T47D (cell line): ENCODE results near the gene ZNF217.
"Not testable (repeated sequence)": the region's sequence is repeated elsewhere in the genome, so short reads cannot be mapped to it uniquely, and the experiment has no call there.

Experiments used
- DNase-seq, 2 experiments: peaks; one replicate each; pipeline versions ENCODE4 v3.0.0 to v3.0.0-alpha.2; 2011 to 2012; ENCODE audit warnings: low read depth in 1 of 2, low spot score in 1 of 2
- JUND ChIP-seq: IDR thresholded peaks from 2 replicates; pipeline ENCODE4 v1.6.1; 2012; ENCODE audit warnings: low read depth
- in situ Hi-C: cut with HindIII; loops from 2 replicates; pipeline ENCODE4 v1.10.0; 2016; ENCODE audit warnings: low sequenced_read_pairs, low pct_unique_long_range_greater_than_20kb

Gene ZNF217

DNA sequence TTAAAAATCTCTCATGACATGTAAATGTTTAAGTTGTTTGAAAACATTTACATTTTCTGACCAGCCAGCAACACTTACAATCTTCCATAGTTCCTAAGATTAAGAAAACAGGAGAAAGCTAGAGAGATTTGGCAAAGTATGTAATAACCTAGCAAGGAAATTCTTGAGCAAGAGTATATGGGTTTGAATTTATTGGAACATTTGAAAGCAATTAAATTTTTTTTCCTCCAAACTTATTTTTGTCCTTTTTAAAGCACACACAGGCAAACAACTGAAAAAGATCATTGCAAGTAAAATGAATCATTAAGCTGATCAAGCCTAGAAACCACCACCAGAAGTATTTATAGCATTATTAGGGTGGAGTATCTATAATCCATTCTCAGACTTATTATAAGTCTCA lies 20.1 kb upstream of the ZNF217 start:
- DNase-seq: no peak
- TF ChIP-seq JUND: no peak
- in situ Hi-C loops: no loop called here

DNA sequence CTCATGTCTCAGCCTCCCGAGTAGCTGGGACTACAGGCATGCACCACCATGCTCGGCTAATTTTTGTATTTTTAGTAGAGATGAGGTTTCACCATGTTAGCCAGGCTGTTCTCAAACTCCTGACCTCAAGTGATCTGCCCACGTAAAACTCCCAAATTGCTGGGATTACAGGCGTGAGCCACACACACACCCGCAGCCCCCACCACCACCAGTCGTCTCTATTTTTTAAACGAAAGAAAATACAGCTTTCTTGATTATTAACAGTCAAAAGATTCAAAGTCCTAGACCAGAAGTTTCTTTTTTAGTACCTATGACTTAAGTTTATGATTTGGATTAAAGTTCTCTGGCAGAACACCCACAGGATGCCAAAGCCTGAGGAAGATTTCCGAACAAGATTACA lies 18.6 kb upstream of the ZNF217 start:
- DNase-seq, in situ Hi-C loops: not testable (repeated sequence)

DNA sequence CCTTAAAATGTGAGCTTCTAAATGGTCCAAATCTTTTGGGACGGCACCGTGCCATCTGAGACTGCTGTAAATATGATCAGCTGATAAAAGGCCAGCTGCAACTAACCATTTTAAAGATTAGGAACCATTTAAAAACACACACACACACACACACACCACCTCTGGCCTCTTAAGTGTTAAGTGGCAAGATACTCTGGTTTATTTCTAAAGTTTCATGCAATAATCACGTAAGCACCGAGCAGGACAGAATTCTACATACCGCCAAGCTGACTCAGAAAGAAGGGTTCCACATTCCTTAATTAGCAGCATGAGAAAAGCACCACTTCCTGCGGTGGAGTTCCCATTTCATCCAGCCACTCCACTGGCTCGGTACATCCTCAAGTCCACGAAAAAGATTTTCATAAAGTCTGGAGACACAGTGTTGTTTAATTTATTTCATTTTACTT lies 17.8 kb upstream of the ZNF217 start:
- in situ Hi-C loops: no loop called here
- no peak for DNase-seq
- TF ChIP-seq JUND: no peak

DNA sequence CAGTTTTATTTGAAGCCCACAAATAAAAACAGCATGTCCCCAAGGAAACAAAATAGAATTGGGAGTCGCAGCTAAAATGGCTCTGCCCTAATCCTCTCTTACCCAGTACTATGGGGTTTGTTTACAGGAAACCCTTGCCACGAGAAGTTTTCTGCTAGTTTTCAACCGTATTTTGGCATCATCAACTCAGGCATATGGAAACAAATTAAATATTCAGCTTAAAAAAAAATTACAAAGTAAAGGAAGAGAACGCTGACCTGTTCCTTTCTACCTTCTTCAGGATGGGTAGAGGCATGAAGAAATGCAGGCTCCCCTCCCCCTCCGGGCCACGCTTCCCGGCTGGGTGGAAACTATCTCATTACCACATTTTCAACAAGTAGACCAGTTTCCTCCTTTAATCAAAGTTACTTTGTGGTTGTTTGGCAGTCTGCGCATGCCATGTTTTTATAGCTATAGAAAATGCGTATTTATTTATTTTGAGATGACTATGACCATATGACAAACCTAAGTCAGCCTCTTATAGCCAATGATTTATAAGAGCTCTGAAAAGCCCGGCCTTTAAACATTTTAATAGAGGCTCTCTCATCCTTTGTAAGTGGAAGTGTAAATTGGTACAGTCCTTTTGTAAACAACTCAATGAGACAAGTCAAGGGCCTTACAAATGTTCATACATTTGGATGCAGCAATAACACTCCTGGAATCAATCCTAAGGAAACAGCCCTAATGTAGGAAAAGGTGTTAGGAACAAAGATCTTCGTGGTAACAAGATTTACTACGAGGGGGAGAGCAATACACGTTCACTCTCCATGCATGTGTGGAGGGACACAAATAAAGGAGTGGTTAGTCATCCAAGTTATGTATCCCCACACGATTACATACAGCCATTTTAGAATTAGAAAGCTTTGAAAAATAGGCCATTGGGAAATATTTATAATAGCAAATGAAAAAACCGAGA lies 16.1 kb upstream of the ZNF217 start:
- no peak for TF ChIP-seq JUND
- in situ Hi-C loops: no loop called here
- no peak for DNase-seq

DNA sequence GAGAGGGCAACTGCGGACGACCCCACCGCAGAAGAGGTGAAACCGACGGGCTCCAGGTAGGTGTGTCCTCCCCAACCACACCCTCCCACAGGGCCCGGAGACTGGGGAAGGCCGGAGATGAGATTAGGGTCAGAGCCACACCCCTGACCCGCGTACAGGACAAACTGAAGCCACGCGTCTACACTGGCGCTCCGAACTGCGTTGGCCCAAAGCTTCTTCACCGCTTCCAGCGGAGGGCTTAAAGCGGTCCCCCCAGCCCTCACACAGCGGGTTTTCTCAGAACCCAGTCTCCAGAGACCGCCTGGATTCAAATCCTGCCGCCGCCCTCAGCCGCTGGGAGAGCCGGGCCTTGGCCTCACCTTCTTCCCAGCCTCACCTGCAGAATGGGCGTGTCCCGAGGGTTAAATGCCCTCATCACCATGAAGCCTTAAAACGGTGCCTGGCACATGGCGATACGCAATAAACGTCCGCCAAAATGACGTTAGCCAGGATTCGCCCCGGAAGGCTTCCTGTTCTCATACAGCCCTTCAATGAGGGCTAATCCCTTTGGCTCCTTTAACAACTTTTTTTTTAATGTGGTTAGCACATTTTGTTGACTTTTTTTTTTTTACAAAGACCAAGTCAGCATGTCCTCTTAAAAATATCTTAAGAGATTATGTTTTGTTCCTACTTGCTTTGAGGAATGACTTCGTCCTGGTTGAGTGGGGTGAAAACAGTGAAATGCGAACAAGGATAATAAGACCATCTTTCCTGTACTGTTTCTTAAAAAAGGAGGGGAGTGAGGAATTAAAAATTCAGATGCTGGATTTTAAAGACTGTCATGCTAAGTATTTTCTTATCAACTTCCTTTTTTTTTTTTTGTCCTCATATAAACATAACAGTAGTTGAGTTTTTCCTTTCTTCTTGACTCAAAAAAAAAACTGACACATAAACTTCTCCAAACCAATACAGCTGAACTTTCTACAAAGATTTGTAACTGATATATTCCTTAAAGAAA lies 15.1 kb upstream of the ZNF217 start:
- TF ChIP-seq JUND: no peak
- in situ Hi-C loops: no loop called here
- no peak for DNase-seq

DNA sequence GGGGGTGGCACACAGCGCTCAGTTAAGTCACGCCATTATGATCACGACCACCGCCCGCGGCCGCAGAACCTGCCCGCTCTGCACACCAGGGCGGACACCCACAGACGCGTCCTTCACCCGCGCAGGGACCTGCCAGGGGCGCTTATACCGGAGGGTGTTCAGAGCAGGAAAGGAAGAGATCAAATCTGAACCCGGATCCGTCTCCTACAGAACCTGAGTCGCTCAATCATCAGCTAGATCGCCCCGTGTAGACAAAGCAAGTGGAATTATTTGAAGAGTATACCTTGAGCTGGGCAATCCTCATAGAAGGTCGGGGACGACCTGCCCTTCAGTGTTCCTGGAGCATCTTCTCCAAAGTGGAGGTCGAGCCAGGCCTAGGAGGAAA lies 14.4 kb upstream of the ZNF217 start:
- in situ Hi-C loops: no loop called here

DNA sequence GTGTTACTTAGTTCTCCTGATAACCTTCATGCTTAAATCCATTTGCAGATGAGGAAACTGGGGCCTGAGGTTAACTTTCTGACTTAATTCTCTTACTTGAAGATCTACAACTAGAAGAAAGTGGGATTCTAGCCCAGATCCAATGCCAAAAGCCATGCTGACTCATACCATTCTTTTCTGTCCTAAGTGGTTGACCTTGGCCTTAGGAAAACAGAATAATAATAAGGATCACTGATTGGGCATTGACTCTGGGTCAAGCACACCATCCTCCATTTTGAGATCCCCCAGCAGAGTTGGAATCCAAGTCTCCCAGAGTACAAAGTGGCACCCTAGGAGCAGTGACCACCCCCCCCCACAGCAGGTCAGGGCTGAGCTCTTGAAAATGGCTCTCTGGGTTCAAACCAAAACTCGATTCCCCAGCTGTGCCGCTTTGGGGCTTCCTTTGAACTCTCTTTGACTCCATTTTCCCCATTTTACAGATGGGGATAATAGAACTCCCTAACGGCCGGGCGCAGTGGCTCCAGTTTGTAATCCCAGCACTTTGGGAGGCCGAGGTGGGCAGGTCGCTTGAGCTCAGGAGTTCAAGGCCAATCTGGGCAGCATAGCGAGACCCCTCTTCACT lies 12.8 kb upstream of the ZNF217 start:
- in situ Hi-C loops: no loop called here
- TF ChIP-seq JUND: no peak
- DNase-seq: no peak

More for the DNA sequence above, 14.4 kb upstream of the ZNF217 start:
- no peak for TF ChIP-seq JUND
- DNase-seq: no peak

DNA sequence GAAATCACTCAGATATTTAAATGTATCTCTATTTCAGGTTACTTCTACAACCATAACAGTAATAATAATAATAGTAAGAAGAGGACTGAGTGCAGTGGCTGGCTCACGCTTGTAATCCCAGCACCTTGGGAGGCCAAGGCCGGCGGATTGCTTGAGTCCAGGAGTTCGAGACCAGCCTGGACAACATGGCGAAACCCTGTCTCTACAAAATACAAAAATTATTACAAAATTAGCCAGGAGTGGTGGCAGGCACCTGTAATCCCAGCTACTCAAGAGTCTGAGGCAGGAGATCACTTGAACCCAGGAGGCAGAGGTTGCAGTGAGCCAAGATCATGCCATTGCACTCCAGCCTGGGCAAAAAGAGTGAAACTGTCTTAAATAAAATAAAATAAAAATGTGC lies 11.8 kb upstream of the ZNF217 start:
- in situ Hi-C loops, DNase-seq: not testable (repeated sequence)

DNA sequence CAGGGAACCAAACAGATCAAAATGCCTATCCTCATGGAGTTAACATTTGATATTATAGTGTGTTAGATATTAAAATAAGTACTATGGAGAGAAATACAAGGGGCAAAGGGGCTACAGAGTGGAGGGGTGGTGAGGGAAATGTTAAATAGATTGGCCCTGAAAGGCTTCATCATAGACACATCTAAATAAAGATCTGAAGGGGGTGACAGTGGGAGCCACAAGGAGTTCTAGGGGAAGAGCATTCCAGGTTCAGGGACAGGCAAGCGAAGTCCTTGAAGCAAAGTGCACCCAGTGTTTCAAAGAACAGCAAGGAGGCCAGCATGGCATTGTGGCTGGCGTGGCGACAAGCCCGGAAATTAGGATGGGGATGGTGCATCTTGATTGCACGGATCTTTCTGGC lies 11.2 kb upstream of the ZNF217 start:
- DNase-seq, in situ Hi-C loops: not testable (repeated sequence)

DNA sequence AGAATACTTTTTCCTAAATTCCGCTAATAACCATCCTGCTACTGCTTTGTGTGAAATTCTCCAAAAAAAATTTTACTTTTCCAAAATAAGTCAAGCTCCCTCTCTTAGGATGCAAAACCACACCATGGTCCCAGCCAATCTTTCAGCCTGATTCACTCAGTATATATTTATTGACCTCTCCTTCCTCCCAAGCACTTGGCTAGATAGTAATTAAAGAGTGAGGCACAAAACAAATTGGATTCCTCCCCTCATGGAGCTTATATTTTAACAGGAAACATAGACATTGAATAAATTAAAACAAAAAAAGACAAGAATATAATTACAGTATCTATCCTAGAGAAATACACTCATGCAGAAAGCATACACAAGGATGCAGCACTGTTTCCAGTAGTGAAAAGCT lies 9.0 kb upstream of the ZNF217 start:
- TF ChIP-seq JUND: no peak
- in situ Hi-C loops: no loop called here
- no peak for DNase-seq

DNA sequence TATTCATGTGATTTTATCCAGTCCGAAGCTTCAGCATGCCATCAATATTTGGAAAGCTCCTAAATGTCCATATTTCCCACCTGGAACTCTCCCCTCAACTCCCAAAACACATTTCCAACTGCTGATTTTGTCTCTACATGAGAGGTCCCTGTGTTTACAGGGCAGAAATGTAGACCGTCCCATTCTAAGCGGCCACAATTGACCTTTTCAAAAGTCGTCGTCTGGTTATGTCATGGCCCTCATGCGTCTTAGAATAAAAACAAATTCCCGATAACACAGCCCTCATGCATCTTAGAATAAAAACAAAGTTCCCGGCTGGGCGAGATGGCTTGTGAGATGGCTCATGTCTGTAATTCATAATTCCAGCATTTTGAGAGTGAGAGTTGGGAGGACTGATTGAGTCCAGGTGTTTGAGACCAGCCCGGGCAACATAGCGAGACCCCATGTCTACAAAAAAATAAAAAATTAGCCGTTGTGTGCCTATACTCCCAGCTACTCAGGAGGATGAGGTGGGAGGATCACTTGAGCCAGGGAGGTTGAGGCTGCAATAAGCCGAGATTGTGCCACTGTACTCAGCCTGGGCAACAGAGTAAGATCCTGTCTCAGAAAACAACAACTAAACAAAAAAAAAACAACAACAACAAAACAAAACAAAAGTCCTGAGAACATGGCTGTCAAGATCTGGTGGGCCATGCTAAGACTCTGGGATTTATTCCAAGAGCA lies 6.4 kb upstream of the ZNF217 start:
- in situ Hi-C loops: no loop called here
- no peak for DNase-seq

DNA sequence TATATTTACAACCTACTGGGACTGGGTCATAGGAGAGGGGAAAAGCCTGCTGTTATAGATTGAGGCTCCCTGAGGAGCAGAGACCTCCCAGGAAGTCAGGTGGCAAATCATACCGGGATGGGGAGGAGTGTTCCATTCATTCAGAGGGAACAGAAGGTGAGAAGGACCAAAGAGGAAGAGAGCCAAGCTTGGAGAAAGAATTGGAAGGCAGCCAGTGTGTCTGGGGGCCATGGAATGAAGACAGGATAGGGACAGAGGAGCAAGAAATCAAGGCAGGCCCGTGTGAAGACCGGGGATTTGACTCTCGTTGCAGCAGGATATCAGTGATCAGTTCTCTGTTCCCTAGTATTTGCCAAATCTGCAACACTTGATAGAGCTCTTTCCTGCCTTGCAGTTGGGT lies 5.7 kb upstream of the ZNF217 start:
- in situ Hi-C loops: no loop called here
- no peak for TF ChIP-seq JUND
- DNase-seq: no peak

More for the DNA sequence above, 6.4 kb upstream of the ZNF217 start:
- no peak for TF ChIP-seq JUND
